GM10248 (cell line): Measurements from ENCODE around the gene TSPEAR.
"Not testable (repeated sequence)": the region's sequence is repeated elsewhere in the genome, so short reads cannot be mapped to it uniquely, and the experiment has no call there.

Source experiments
- CTCF ChIA-PET: fragments of 300-600 bp; sonication (Branson Sonifier 250); formaldehyde crosslinking; extraction: SDS; loops from one replicate; lab custom pipeline; 2021; ENCODE audit warnings: antibody characterized with exemption; lab: Yijun Ruan, JAX
- POLR2A ChIA-PET: fragments of 350-650 bp; sonication (Branson Sonifier 250); formaldehyde crosslinking; extraction: SDS; loops from one replicate; lab custom pipeline; 2020; ENCODE audit warnings: antibody characterized with exemption; lab: Yijun Ruan, JAX
- DNase-seq: peaks from one replicate; pipeline ENCODE4 v3.0.0; 2012; ENCODE audit errors: extremely low spot score
- CTCF ChIP-seq: IDR thresholded peaks from 2 replicates; pipeline ENCODE4 v1.5.1; 2012; ENCODE audit warnings: mild to moderate bottlenecking, low read depth; ENCODE audit errors: extremely low read depth, missing control alignments, control extremely low read depth

The TSPEAR gene

DNA sequence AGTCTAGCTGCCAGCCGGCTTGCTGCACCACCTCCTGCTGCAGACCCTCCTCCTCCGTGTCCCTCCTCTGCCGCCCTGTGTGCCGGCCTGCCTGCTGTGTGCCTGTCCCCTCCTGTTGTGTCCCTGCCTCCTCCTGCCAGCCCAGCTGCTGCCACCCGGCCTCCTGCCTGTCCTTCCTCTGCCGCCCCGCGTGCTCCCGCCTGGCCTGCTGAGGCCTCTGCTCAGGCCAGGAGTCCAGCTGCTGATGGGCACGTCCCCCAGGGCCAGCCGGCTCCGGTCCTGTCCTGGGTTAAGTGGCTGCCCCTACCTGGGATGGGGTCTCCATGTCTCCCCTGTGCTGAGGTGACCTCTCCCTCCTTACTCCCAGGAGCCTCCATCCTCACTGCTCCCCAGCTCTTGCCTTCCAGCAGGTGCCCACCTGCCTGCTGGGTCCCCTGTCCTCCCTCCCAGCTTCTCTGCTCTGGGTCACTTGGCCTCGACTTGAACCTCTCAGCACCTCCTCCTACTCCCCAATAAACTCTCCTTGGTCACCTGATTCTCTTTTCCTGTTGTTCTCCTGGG is 98.6 kb downstream of the TSPEAR start:
- ChIA-PET CTCF (no interaction called here), POLR2A (no interaction called here)
- DNase-seq = no peak
- TF ChIP-seq CTCF = no peak

DNA sequence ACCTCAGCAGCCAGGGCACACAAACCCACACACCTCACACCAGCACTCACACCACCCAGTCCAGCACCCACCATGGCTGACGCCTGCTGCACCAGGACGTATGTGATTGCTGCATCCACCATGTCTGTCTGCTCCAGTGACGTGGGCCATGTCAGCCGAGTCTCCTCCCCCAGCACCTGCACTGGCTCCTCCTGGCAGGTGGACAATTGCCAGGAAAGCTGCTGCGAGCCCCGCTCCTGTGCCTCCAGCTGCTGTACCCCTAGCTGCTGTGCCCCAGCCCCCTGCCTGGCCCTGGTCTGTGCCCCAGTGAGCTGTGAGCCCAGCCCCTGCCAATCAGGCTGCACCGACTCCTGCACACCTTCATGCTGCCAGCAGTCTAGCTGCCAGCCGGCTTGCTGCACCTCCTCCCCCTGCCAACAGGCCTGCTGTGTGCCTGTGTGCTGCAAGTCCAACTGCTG is 99.3 kb downstream of the TSPEAR start, which contains the start of gene KRTAP10-8:
TSS of gene KRTAP10-8 (plus strand) at position 51 of the 458 bp plus-strand sequence. CDS start at position 73, 22 bp downstream.
- no peak for TF ChIP-seq CTCF
- ChIA-PET POLR2A (no interaction called here), CTCF (no interaction called here)
- no peak for DNase-seq

DNA sequence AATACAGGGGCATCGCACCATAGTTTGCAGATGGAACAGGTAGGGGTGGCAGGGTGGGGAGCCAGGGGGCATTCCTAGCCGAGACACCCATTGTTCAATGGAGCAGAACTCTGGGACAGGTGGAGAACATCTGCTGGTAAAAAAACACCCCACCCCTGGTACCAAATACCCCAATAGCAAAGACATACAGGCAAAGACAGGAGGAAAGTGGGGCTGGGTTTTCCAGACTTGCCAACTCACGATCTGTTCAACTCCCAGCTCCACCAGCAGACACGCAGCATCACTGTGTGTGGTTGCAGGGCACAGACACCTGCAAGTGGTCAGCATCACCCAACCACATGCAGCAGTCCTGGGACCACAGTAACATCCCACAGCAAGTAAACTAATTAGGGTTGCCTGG is 99.8 kb downstream of the TSPEAR start:
- no peak for TF ChIP-seq CTCF
- ChIA-PET CTCF (no interaction called here), POLR2A (no interaction called here)
- no peak for DNase-seq

DNA sequence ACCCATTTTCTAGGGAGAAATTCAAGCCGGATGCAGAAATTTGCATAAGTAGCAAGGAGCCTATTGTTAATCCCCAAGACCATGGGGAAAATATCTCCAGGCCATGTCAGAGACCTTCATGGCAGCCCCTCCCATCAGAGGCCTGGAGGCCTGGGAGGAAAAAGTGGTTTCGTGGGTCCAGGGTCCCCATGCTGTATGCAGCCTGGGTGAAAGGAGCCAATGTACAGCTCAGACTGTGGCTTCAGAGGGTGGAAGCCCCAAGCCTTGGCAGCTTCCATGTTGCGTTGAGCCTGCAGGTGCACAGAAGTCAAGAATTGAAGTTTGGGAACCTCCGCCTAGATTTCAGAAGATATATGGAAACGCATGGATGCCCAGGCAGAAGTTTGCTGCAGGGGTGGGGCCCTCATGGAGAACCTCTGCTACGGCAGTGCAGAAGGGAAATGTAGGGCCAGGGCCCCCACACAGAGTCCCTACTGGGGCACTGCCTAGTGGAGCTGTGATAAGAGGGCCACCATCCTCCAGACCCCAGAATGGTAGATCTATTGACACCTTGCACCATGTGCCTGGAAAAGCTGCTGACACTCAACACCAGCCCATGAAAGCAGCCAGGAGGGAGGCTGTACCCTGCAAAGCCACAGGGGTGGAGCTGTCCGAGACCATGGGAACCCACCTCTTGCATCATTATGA is 101.1 kb downstream of the TSPEAR start:
- DNase-seq, POLR2A ChIA-PET, CTCF ChIA-PET: not testable (repeated sequence)

DNA sequence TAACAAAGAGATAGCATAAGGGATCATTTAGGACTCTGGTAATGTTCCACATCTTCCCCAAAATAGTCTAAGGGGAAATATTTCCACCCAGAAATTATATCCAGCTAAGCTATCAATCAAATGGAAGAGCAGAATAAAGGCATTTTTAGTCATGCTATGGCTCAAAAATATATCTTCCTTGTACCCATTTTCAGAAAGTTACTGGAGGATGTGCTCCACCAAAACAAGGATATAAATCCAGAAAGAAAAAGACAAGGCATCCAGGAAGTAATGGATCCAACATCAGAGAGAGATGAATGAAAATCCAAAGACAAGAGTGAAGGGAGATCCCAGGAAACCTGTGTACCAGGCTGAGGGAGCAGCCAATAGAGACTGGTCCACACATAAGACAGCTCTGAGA is 102.2 kb downstream of the TSPEAR start:
- ChIA-PET POLR2A (no interaction called here), CTCF (no interaction called here)
- no peak for TF ChIP-seq CTCF
- DNase-seq = no peak

DNA sequence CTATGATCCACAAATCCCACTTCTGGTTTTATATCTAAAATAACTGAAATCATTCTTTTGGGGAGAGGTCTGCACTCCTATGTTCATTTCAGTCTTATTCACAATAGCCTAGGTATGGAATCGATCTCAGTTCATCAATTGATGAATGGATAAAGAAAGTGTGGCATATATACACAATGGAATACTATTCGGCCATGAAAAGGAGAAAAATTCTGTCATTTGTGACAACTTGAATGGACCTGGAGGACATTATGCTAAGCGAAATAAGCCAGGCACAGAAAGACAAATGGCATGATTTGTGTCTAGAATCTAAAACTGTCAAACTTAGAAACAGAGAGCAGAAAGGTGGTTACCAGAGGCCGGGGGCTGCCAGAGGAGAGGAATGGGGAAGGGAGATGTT is 104.9 kb downstream of the TSPEAR start:
- no peak for DNase-seq
- no peak for TF ChIP-seq CTCF
- ChIA-PET CTCF (no interaction called here), POLR2A (no interaction called here)

GRCh38 chr21:44603911-44604310 is 107.5 kb downstream of the TSPEAR start:
- no peak for DNase-seq
- ChIA-PET POLR2A (no interaction called here), CTCF (no interaction called here)
- TF ChIP-seq CTCF = no peak
